AG04449 (cell line): ENCODE measurements around the gene TCP10L.
A peak's percentile ranks its signal among the peaks of the same experiment; 100 is the strongest.
"Not testable (repeated sequence)": the region's sequence is repeated elsewhere in the genome, so short reads cannot be mapped to it uniquely, and the experiment has no call there.

Experiments
- CTCF ChIA-PET: fragments of 350-600 bp; formaldehyde crosslinking; extraction: SDS; loops from one replicate; lab custom pipeline; 2021; ENCODE audit warnings: antibody characterized with exemption; lab: Yijun Ruan, JAX
- POLR2A ChIA-PET: fragments of 400-600, 350-600 bp; formaldehyde crosslinking; extraction: SDS; loops from one replicate; lab custom pipeline; 2020; ENCODE audit warnings: antibody characterized with exemption, inconsistent platforms; lab: Yijun Ruan, JAX
- DNase-seq: peaks from one replicate; pipeline ENCODE4 v3.0.0-alpha.2; 2010; ENCODE audit warnings: low read depth, low spot score
- H3K4me3 ChIP-seq: 2 replicates; pipeline ENCODE4 v1.5.1; 2011; ENCODE audit warnings: low read depth, mild to moderate bottlenecking, control low read depth, low read length
- TF ChIP-seq, protein P1 (sequence below): IDR thresholded peaks from one replicate; pipeline ENCODE4 v1.5.1; 2011; ENCODE audit warnings: mild to moderate bottlenecking, moderate library complexity, low read length, control low read depth, inconsistent platforms; ENCODE audit not compliant: insufficient read depth; ENCODE audit errors: missing control alignments

The TCP10L gene

GRCh38 chr21:32611471-32611997, 26.2 kb upstream of the TCP10L start:
- peak overlapping the region; percentile 89 for H3K4me3 ChIP-seq
- CTCF ChIA-PET = interaction anchor here (7.0 kb wide), 1 partner anchor 12 kb away, joined by 59 read pairs; no protein-coding TSS in a partner anchor
- TF ChIP-seq, protein P1, sequence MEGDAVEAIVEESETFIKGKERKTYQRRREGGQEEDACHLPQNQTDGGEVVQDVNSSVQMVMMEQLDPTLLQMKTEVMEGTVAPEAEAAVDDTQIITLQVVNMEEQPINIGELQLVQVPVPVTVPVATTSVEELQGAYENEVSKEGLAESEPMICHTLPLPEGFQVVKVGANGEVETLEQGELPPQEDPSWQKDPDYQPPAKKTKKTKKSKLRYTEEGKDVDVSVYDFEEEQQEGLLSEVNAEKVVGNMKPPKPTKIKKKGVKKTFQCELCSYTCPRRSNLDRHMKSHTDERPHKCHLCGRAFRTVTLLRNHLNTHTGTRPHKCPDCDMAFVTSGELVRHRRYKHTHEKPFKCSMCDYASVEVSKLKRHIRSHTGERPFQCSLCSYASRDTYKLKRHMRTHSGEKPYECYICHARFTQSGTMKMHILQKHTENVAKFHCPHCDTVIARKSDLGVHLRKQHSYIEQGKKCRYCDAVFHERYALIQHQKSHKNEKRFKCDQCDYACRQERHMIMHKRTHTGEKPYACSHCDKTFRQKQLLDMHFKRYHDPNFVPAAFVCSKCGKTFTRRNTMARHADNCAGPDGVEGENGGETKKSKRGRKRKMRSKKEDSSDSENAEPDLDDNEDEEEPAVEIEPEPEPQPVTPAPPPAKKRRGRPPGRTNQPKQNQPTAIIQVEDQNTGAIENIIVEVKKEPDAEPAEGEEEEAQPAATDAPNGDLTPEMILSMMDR = no peak
- POLR2A ChIA-PET = interaction anchor here (0.9 to 1.4 kb wide), 2 partner anchors 11 to 117 kb away, joined by 3 to 6 read pairs; no protein-coding TSS in a partner anchor
- no peak for DNase-seq

- POLR2A ChIA-PET, DNase-seq: not testable (repeated sequence)
- CTCF ChIA-PET = interaction anchor here (7.0 kb wide), 1 partner anchor 11 kb away, joined by 59 read pairs; no protein-coding TSS in a partner anchor
- peak overlapping the region; percentile 45 for H3K4me3 ChIP-seq
Observed at GRCh38 chr21:32610940-32611339, 25.6 kb upstream of the TCP10L start.

- CTCF ChIA-PET = interaction anchor here (0.7 to 7.0 kb wide), 4 partner anchors 9 to 350 kb away, joined by 3 to 59 read pairs (median 4); no protein-coding TSS in a partner anchor
- H3K4me3 ChIP-seq = no peak overlapping the region
- no peak for DNase-seq
- TF ChIP-seq, protein P1 = no peak
- POLR2A ChIA-PET = no interaction called here
Observed at GRCh38 chr21:32608851-32609250, 23.5 kb upstream of the TCP10L start.

GRCh38 chr21:32605469-32605868, 20.1 kb upstream of the TCP10L start:
- no peak for DNase-seq
- TF ChIP-seq, protein P1 = no peak
- POLR2A ChIA-PET = no interaction called here
- CTCF ChIA-PET = interaction anchor here (0.6 to 11.2 kb wide), 5 partner anchors 192 to 327 kb away, joined by 3 to 215 read pairs (median 3); partner anchors contain the start of gene MIS18A
- no peak overlapping the region for H3K4me3 ChIP-seq

GRCh38 chr21:32604464-32604863, 19.1 kb upstream of the TCP10L start:
- TF ChIP-seq, protein P1 = no peak
- POLR2A ChIA-PET = no interaction called here
- no peak overlapping the region for H3K4me3 ChIP-seq
- CTCF ChIA-PET = interaction anchor here (1.4 to 11.2 kb wide), 2 partner anchors 201 to 326 kb away, joined by 3 to 215 read pairs; partner anchors contain the start of gene MIS18A
- no peak for DNase-seq

GRCh38 chr21:32603131-32603530, 17.8 kb upstream of the TCP10L start:
- ChIA-PET POLR2A (no interaction called here), CTCF (interaction anchor here (5.2 to 11.2 kb wide), 2 partner anchors 200 to 219 kb away, joined by 38 to 215 read pairs; no protein-coding TSS in a partner anchor)
- TF ChIP-seq, protein P1 = no peak
- no peak overlapping the region for H3K4me3 ChIP-seq
- DNase-seq = no peak
